Testis (tissue), 3 donors: Measurements from ENCODE around the gene TBC1D10A. TPM values are rescaled to one million over a fixed set of nuclear protein-coding genes. Genes with fewer than 3 reads are reported as not detected.

Experiments
- DNase-seq: peaks from one replicate; pipeline ENCODE4 v3.0.0-alpha.2; 2019
- H3K27ac ChIP-seq, 2 donors: fragments of 200-600 bp; sonication (generic); one replicate each; pipeline ENCODE4 v1.5.1; 2019
- H3K27me3 ChIP-seq: fragments of 200-600 bp; sonication (generic); one replicate; pipeline ENCODE4 v1.5.1; 2019
- H3K36me3 ChIP-seq: fragments of 200-600 bp; sonication (generic); one replicate; pipeline ENCODE4 v1.5.1; 2017; ENCODE audit warnings: low read depth; ENCODE audit errors: missing control alignments
- H3K4me1 ChIP-seq: fragments of 200-600 bp; sonication (generic); one replicate; pipeline ENCODE4 v1.5.1; 2019
- H3K4me3 ChIP-seq, 2 donors: fragments of 200-600 bp; sonication (generic); one replicate each; pipeline ENCODE4 v1.5.1; 2017 to 2019
- H3K9me3 ChIP-seq: fragments of 200-600 bp; sonication (generic); one replicate; pipeline ENCODE4 v1.5.1; 2017
- POLR2A ChIP-seq: fragments of 450-650 bp; IDR thresholded peaks from one replicate; pipeline ENCODE4 v1.6.1; 2017; ENCODE audit warnings: antibody characterized with exemption, mild to moderate bottlenecking, moderate library complexity
- WGBS, 2 donors: methylation state at CpG; one replicate each; pipeline ENCODE4 v1.1.5; 2018; 5-methylcytosine and 5-hydroxymethylcytosine counted together
- intact Hi-C: fragments of 100-400 bp; cut with DNase I; formaldehyde crosslinking; loops from one replicate; pipeline ENCODE4 v1.15.1; 2023; ENCODE audit warnings: low total_unique reads
- polyA plus RNA-seq: library from polyadenylated mRNA; stranded (reverse); fragments of 350-450 nt; fragmentation: Illumina TruSeq; extraction: RNeasy Lipid Tissue Mini Kit (QIAGEN cat#74804); gene quantifications from one replicate; pipeline ENCODE4 v1.2.3, GENCODE V29; 2014; ENCODE audit warnings: low read depth, low replicate concordance; ENCODE audit not compliant: insufficient read depth
- total RNA-seq, 2 donors: library from RNA; depleted of rRNA; stranded (reverse); fragments of >200 nt; gene quantifications; one replicate each; pipeline ENCODE4 v1.2.3, GENCODE V29; 2016
- TF ChIP-seq, protein P1 (sequence below), 3 experiments: fragments of 450-650 bp in 2 of 3; fragments of 200-600 bp in 1 of 3; sonication (generic) in 1 of 3; IDR thresholded peaks; one replicate each; pipeline ENCODE4 v1.5.1; 2016 to 2019; ENCODE audit warnings: antibody characterized with exemption in 3 of 3, mild to moderate bottlenecking in 2 of 3, moderate library complexity in 1 of 3

Gene TBC1D10A
- total and polyA plus RNA-seq, 3 donors from 2014 or later, result 48.4 to 79.1 (median 51.0) TPM

DNA sequence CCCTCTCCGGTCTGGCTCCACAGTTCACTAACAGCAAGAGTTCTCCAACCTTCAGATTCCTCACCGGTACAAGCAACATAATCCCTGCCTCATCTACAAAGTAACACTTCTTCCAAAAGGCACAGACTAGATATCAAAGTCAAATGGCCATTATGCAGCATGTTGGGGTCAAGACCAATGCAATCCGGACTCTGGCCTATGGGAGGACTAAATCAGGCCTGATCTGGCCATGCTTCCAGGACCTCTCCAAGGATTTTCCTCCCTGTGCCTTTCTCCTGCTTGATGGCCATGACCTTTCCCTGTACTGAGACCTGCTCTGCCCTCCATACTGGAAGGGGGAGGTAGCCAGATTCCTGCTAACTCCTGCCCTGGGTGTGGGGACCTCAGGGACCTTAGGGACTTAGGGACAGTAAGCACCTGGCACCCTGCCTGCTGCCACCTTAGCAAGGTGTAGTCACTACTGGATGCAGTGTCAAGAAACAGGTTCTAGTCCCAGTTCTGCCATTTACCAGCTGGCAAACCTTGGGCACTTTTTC is 6.7 kb downstream of the TBC1D10A start:
- Histone ChIP-seq H3K9me3 (no peaks in the 10 kb centered on the region), H3K27me3 (no peaks in the 10 kb centered on the region), H3K36me3 (no peaks in the 10 kb centered on the region), H3K4me1 (peaks cover 63% of the 10 kb centered on the region), H3K4me3 (no peak overlapping the region), H3K27ac (peak overlapping the region in 1 of 2 donors; percentile 39)
- intact Hi-C loops, result no loop called here
- no peak for DNase-seq
- no peak for TF ChIP-seq POLR2A
- TF ChIP-seq, protein P1, sequence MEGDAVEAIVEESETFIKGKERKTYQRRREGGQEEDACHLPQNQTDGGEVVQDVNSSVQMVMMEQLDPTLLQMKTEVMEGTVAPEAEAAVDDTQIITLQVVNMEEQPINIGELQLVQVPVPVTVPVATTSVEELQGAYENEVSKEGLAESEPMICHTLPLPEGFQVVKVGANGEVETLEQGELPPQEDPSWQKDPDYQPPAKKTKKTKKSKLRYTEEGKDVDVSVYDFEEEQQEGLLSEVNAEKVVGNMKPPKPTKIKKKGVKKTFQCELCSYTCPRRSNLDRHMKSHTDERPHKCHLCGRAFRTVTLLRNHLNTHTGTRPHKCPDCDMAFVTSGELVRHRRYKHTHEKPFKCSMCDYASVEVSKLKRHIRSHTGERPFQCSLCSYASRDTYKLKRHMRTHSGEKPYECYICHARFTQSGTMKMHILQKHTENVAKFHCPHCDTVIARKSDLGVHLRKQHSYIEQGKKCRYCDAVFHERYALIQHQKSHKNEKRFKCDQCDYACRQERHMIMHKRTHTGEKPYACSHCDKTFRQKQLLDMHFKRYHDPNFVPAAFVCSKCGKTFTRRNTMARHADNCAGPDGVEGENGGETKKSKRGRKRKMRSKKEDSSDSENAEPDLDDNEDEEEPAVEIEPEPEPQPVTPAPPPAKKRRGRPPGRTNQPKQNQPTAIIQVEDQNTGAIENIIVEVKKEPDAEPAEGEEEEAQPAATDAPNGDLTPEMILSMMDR (IDR thresholded peaks at IDR 0.05), result no peak
- WGBS, 2 donors, result 54 to 56% methylated on average over 3 of the region's 3 CpGs

DNA sequence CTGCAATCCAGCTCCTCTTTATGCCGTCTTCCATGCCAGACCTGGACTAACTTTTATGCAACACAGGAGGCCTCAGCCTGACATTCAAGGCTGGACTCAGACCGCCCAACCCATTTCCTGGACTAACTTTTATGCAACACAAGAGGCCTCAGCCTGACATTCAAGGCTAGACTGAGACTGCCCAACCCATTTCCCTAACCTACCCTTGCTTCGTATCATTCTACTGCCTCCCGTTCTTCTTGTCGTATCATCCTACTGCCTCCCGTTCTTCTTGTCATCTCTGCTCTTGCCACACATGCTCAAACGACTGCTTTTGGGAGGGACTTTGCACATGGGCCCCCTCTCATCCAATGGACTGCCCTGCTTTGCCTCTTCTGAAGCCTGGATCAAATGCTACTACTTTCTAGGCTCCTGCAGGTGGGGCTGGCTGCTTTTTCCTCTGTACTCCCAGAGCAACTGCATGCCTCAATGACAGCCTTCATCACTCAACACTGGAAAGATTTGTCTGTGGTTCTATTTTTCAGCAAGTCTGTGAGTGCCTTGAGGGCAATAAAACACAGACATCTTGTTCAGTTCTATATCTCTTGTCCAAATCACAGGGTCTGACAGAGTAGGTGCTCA is 7.8 kb downstream of the TBC1D10A start:
- WGBS, 2 donors, result 87 to 88% methylated on average over 7 of the region's 7 CpGs
- intact Hi-C loops, result no loop called here
- Histone ChIP-seq H3K4me3 (no peak overlapping the region), H3K27me3 (no peaks in the 10 kb centered on the region), H3K4me1 (peaks cover 56% of the 10 kb centered on the region), H3K9me3 (no peaks in the 10 kb centered on the region), H3K36me3 (no peaks in the 10 kb centered on the region), H3K27ac (peak overlapping the region in 1 of 2 donors; percentile 66)
- no peak for DNase-seq
- TF ChIP-seq, protein P1 (IDR thresholded peaks at IDR 0.05), result no peak
- no peak for TF ChIP-seq POLR2A

DNA sequence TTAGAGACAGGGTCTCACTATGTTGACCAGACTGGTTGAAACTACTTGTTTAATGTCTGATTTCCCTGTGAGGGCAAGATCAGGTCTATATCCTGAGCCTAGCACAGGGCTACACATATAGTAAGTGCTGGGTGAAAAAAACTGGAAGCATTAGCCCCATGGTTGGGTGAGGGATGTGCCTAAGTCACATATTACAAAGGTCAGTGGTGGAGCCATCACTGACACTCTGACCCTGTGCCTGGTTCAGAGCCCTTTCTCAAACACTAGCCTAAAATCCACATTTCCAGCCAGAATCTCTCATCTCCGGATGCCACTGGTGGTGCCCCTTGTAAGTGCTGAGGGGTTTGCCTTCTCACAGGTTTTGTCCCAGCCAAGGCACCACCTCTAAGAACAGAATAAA is 9.0 kb downstream of the TBC1D10A start:
- TF ChIP-seq POLR2A, result no peak
- TF ChIP-seq, protein P1 (IDR thresholded peaks at IDR 0.05), result no peak
- no peaks in the 10 kb centered on the region for H3K36me3 ChIP-seq
- H3K27ac ChIP-seq, result peak overlapping the region in 1 of 2 donors; percentile 66
- intact Hi-C loops, result no loop called here
- WGBS, 2 donors, result 100% methylated on average over 1 of the region's 1 CpG
- DNase-seq, result no peak
- H3K27me3 ChIP-seq, result no peaks in the 10 kb centered on the region
- H3K4me1 ChIP-seq, result peaks cover 55% of the 10 kb centered on the region
- H3K9me3 ChIP-seq, result no peaks in the 10 kb centered on the region
- no peak overlapping the region for H3K4me3 ChIP-seq

DNA sequence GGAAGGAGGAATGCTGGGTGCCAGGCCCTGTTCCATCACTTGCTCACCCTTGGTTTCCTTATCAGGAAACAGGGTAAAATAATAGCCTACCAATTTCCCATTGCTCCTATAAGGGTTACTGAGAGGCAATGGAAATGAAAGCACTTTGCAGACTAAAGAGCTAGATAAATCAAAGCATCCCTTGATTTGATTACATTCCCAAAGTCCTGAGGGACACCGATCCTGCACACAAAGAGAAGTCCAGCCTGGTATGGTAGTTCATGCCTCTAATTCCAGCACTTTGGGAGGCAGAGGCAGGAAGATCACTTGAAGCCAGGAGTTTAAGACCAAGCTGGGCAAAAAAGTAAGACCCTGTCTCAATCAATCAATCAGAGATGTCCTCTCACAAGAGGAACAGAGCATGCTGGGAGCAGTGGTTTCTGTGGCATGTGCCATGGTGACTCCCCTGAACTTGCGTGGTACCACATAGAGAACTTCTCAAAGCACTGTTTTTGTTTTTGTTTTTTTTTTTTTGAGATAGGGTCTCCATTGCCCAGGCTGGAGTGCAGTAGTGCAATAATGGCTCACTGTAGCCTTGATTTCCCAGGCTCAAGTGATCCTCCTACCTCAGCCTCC is 10.7 kb downstream of the TBC1D10A start:
- TF ChIP-seq POLR2A, result no peak
- TF ChIP-seq, protein P1 (IDR thresholded peaks at IDR 0.05), result no peak
- peaks cover 62% of the 10 kb centered on the region for H3K4me1 ChIP-seq
- no peaks in the 10 kb centered on the region for H3K9me3 ChIP-seq
- no peak overlapping the region for H3K4me3 ChIP-seq
- WGBS, 2 donors, result 89 to 94% methylated on average over 2 of the region's 2 CpGs
- DNase-seq, result no peak
- intact Hi-C loops, result no loop called here
- no peaks in the 10 kb centered on the region for H3K27me3 ChIP-seq
- H3K27ac ChIP-seq, result no peak overlapping the region
- no peaks in the 10 kb centered on the region for H3K36me3 ChIP-seq
